Astrocyte of the hippocampus (primary cell): ENCODE data around the gene ARHGAP1.

Source experiments
- DNase-seq: peaks from one replicate; pipeline ENCODE4 v3.0.0; 2011; ENCODE audit warnings: low read depth, low spot score

ARHGAP1 gene

GRCh38 chr11:46640036-46640788, 60.2 kb downstream of the ARHGAP1 start:
- DNase-seq, result no peak

GRCh38 chr11:46639197-46639839, 61.1 kb downstream of the ARHGAP1 start:
- peak; percentile 7 for DNase-seq

- DNase-seq, result no peak
Observed at GRCh38 chr11:46637546-46637945, 62.9 kb downstream of the ARHGAP1 start.

GRCh38 chr11:46635557-46636139, 64.8 kb downstream of the ARHGAP1 start:
- DNase-seq, result no peak

GRCh38 chr11:46633291-46634217, 66.9 kb downstream of the ARHGAP1 start:
- DNase-seq, result no peak

- no peak for DNase-seq
Observed at GRCh38 chr11:46632502-46632901, 67.9 kb downstream of the ARHGAP1 start.

- DNase-seq, result no peak
Observed at GRCh38 chr11:46631676-46632075, 68.7 kb downstream of the ARHGAP1 start.

GRCh38 chr11:46630237-46630636, 70.2 kb downstream of the ARHGAP1 start:
- DNase-seq, result no peak

- DNase-seq, result no peak
Observed at GRCh38 chr11:46628961-46629360, 71.5 kb downstream of the ARHGAP1 start.
